Right kidney (tissue), 1 donor: ENCODE data around the gene SHISA4.

Experiments
- DNase-seq: peaks from one replicate; pipeline ENCODE4 v3.0.0-alpha.2; 2016

The SHISA4 gene

DNA sequence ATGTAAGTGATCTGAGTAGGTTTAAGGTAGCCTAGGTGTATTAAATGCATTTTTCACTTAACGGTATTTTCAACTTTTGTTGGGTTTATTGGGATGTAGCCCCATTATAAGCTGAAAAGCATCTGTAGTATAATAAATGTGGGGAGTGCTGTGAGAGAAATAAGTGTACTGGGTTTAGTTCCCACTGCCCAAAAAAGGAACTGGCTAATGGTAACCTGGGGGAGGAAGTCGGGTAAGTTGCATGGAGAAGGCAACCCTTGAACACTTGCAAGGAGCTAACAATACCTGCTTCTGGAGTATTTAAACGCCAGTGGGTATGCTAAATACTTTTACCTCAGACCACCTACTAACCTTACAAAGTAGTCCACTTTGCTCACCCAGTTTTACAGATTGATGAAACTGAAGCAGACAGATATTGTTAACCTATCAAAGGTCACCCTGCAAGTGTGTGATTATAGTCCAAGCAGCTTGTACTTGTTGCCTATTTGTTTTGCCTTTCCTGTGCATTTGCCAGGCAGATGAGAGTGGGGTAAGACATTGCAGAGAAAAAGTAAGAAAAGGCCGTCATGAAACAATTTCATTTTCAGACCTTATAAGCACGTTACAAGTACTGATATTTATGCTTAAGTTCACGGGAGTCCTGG, 7.6 kb upstream of the SHISA4 start:
- DNase-seq = no peak

DNA sequence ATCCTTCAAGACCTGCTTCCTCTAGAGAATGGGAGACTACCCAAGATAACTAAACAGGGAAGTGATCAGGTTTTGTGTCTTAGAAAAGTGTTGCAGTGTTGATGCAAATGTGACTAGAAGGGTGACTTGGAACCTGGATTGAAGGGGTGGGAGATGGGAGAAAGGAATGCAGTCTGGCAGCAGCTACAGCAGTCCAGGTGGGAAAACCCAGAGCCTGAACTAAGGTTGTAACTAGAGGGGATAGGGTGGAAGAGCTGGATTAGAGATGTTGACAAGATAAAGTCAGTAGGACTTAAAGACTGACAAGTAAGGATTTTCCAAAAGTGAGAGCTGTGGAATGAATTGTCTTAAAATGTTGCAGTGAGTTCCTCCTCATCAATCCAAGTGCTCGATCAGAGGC, 7.1 kb upstream of the SHISA4 start:
- no peak for DNase-seq

DNA sequence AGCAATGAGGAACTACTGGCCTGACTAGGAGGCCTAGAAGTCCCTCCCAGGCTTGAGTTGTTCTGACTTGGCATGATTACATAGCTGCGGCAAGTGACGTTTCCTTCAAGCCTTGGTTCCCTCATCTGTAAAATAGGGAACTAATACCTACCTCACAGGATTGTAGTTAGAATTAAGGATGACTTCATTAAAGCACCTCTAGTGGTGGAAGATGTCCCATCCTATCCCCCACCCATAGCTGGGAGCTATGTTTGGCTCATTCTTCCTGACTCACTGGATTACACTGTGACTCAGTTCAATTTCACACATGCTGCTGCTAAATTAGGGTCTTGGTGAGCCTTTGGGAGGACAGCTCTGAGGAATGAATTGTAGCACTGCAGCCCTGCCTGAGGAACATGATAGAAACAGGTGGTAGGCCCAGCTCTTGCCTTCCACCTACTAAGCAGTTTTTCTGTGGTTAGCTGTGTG, 6.0 kb upstream of the SHISA4 start:
- DNase-seq = no peak

DNA sequence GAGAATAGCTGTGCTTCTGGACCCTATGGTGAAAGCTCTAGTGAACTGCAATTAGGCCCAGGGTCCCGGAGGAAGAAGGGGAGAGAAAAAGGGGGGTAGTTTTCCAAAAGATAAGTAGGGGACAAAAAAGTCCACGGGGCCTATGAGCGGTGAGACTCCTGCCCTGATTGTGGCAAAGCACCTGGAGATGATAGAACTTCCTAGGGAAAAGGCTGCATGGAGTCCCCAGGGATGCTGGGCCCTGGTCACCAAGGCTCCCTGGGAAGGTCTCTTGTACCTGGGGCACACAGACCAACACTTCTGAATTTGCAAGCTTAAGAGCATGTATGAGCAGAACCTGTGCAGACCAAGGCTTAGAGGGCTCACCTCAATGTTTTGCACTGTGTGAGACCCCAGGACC, 5.4 kb upstream of the SHISA4 start:
- no peak for DNase-seq

DNA sequence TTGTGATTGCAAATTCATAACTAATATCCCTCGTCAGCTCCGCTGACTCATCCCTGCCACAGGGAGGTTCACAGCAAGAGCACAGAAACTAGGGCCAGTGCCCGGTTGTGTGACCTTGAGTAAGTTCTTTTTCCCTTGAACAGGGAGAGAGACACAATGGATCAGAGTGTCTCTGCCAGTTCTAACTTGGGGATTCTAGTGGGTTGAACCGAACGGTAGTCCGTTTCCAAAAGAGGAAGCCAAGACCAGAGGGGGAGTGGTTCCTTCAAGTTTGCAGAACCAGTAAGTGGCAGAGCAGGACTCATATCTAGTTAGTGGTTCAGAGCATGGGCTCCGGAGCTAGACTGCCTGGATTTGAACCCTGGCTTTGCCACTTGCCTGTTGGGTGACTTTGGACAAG, 4.9 kb upstream of the SHISA4 start:
- DNase-seq = no peak

DNA sequence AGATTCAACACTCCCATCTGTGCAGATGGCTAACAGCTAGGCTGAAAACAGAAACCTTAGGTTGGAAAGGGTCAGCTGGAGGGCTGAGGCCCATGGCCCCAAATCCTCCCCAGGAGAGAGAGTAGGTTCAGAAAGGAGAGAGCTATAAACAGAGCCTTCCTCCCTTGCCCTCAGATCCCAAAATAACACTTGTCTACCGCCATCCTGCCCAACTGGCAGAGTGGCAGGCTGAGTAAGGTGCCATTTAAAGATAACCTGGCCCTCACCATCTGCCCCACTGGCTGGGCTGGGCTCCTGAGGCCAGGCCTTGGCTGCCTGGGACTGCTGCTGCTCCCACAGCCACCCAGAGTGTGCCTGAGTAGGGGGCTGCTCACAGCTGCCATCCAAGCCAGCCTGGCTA, 4.3 kb upstream of the SHISA4 start:
- no peak for DNase-seq

DNA sequence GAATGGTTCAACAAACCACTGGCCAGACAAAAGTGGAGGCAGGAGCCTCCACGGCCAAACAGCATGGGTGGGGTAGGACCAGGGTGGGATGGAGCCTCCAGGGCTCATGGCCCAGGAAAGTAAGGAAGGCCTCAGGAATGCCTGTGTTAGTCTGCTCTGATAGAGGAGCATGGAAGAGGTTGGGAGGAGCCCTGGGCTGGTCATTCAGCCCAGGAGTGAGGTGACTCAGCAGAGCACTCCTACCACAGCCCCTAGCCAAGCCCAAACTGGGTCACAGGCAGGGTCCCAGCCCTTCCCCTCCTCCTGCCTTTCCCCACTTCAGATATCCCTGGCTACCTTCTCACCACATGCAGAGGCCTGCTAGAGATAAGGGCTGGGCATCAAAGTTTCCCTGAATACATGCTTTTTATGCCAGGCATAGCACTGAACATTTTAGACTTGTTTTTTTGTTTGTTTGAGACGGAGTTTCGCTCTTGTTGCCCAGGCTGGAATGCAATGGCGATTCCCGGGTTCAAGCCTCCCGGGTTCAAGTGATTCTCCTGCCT, 3.1 kb upstream of the SHISA4 start:
- DNase-seq = no peak

DNA sequence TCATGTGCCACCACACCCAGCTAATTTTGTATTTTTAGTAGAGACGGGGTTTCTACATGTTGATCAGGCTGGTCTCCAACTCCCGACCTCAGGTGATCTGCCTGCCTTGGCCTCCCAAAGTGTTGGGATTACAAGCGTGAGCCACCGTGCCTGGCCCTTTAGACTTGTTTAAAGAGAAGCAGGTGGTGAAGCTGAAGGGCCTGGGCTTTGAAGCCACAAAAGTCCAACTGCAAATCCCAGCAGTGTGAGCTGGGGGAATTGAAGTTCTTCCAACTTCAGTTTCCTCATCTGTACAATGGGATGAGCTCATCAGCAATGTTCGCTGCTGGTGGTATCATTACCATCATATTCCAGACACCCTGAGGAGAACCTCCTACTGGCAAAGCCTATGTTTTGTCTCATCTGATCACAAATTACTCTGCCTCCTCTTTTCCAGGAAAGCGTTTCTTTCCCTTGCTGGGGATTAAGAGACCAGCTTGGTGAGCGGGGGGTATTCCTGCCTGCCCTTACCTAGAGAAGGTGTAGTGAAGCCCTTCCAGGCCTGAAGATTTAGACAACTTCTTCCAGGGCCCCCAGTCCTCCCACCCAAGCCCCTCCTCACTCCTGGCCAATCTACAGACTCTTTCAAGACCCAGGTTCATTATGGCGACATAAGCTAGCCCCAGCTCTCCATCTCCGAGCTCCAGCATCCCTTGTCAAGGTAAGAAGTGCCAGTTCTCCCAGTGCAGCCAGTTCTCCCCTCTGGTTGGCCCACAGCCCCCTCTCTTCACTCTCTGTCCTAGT, 2.4 kb upstream of the SHISA4 start:
- DNase-seq = no peak

DNA sequence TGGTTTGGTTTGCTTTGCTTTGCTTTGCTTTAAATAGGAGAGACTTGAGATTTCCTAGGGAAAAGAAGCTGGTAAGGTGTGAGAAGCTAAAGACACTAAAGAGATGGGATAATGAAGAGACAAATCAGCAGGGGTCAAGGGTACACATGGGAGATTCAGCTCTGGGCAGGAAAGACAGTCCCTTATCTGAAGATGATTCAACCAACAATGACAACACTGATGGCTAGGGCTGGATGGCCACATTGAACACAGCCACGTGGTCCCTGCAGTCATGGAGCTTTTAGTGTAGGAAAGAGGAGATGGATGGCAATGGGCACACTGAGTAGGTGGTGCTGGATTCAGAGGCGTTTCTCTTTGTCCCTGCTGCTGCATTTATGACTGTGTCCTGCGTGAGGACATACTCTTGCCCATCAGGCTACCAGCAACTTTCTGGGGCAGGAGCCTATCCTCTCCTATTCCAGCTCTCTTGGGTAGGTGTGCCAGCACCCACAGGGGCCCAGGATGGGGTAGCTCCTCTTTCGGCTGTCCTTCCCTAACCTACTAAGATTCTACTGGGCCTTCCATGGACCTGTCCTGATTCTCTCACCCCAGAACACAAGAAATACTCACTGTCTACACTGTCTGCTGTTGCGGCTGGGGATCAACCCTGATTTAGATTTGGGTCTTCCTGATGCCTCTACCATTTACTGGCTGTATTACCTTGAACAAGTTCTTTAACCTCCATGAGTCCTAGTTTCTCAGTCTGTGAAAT, 1.4 kb upstream of the SHISA4 start:
- no peak for DNase-seq

DNA sequence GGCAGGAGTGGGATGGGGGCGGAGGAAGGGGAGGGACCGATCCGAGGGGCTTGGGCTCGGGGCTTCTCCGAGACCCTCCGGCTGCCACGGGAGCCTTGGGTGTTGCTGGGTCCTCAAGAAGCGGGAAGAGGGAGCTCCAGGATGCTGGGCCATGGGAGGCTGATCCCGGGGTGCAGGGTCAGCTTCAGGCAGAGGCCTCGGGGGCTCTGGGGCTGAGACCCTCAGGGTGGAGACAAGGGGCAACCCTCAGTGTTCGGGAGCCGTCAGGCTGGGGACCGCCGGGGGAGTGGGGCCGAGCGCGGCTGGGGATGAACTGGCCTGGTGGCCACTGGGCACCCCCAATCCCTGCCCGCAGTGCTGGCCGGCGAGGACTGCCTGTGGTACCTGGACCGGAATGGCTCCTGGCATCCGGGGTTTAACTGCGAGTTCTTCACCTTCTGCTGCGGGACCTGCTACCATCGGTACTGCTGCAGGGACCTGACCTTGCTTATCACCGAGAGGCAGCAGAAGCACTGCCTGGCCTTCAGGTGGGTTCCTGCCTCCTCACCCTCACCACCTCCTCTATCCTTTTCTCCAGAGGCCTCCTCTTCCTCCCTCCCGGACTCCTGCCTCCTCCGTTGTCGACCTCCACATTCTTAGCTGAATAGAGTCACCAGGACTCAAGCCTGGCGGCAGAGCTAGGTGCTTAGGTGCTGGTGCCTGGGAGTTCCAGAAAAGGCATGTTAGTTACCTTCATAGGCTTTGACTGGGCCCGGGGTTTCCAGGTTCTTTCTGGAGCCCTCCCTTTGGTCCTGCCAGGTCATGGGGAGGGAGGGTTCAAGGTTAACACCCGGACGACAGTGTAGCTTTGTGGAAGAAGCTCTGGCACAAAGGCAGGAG, 631 bp downstream of the SHISA4 start:
- peak; percentile 37 for DNase-seq

DNA sequence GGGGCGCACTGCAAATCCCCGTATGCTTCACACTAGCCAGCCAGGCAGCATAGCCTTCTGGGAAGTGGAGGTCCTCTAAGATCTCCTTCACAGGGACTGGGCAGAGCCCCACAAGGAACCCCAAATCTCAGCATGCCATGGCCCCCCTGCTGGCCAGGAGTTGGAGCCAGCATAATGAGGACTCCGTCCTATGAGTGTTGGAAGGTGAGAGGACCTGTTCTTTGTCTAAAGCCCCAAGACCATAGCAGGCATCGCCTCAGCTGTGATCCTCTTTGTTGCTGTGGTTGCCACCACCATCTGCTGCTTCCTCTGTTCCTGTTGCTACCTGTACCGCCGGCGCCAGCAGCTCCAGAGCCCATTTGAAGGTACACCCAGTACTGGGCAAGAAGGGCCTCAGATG, 1.5 kb downstream of the SHISA4 start:
- DNase-seq = no peak

DNA sequence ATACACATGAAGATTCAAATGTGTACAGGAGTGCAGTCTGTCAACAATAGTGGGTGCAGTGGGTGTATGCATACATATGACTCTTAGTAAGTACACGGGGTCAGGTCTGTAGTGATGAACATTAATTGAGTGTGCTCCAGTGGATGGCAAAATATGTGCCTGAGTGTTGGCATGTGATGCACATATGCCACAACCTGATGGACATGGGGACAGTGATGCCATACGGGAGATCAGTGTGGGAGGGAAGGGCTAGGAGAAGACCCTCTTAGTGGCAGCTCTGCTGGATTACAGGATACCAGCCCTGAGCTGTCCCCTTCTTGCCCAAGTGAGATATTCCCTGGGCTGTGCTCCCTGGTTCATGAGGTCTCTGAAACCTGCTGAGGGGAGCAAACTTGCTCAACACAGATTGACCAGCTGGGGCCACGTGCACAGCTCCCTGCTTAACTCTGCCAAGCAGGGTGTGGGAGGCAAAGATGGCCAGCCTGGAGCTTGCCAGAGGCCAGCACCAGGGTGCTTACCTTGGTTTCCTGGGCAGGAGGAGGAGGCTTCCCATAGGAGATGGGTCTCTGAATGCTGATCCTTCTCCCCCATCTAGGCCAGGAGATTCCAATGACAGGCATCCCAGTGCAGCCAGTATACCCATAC, 2.2 kb downstream of the SHISA4 start:
- DNase-seq = no peak

DNA sequence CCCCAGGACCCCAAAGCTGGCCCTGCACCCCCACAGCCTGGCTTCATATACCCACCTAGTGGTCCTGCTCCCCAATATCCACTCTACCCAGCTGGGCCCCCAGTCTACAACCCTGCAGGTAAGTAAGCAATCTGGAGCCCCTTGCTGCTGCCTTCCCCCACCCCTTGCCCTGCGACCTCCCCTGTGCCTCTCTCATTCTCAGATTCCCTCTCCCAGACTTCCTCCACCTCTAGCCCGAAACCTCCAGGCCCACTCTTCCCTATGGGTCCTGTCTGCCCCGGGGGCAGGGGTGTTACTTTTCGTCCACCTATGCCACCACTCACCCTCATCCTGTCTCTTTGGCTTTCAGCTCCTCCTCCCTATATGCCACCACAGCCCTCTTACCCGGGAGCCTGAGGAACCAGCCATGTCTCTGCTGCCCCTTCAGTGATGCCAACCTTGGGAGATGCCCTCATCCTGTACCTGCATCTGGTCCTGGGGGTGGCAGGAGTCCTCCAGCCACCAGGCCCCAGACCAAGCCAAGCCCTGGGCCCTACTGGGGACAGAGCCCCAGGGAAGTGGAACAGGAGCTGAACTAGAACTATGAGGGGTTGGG, 2.9 kb downstream of the SHISA4 start:
- no peak for DNase-seq

DNA sequence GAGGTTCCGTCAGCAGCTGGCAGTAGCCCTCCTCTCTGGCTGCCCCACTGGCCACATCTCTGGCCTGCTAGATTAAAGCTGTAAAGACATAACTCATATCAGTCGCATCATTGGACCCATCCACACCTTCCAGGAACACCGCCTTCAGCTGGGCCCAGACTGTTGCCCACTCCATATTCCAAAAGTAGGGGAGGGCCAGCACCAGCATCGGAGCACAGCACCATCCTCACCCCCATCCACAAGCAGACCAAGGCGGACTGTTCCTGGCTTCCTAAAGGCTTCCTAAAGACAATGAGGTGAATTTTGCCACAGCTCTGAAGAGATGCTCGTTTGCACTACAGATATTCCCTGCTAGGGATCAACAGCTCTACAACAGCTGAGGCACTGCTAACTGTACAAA, 3.5 kb downstream of the SHISA4 start:
- no peak for DNase-seq

DNA sequence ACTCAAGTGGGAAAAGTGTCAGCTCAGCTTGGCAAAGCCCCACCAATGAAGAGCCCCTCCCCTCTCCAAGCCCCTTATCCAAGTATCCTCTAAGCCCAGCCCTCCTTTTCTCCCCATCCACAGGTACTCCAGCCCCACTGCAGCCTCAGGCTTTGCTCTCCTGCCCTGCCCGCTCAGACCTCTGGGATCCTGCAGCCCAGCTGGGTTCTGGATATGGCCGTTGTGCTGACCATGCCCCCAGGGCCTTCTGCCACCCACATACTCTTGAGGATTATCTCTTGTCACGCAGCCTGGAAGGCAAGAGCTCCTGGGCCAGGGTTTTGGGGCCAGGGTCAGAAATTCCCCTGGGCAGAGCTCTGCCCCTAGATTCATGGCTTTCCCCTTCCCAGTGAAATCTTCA, 4.7 kb downstream of the SHISA4 start:
- no peak for DNase-seq

DNA sequence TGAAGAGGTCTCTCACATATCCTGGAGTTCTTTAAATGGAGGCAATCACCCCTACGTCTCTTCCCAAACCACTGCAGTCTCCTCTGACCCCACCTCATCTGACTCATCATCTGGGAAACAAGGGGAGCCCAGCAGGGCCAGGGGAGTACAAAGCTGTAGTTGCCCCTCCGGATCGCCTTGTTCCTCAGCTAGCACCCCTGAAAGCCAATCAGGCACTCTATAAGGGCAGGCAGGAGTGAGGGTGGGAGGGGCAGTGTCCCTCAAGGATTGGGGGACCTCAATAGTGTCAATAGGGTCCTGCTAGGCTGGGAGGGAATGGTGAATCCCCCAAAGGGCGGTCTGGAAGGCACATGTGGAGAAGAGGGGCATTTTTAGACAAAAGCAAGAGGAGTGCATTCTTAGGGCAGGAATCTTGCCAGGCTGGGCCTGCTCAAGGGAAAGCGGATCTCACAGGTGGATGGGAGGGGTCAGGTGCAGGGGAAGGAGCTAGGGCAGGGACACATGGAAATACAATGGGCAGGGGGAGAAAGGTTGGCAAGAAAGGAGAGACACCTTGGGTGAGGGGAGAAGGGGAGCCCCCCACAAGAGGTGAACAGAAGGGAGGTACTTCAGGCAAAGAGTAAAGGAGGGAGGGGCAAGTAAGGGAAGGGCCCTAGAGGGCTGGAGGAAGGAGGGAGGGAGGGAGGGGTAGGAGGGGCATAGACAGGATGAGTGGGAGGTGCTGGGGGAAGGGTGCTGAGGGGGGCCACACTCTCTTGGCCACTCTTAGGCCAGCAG, 5.8 kb downstream of the SHISA4 start:
- no peak for DNase-seq

DNA sequence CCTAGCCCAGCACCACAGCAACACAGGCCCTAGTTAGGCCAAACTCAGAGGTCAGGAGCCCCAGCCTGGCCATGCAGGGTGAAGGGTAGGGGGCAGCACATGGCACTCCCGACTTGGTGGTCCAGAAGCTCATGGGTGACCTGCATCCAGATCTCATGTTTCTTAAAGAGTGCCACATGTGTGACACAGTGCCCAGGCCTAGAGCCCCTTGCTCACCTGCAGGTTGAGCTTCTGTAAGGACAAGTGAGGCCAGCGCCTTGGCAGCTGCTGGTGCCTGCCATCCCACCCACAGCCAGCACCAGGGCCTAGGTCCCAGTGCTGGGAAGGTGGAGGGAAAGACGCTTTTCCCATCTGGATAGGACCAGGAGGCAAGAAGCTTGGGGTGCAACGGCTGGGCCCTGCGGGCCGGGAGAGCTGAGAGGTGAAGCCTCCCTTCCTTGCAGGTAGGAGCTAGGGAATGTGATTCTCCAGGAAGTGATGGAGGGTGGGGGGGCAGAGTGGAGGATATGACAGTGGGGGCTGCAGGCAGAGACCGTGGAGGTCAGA, 6.5 kb downstream of the SHISA4 start:
- DNase-seq = no peak

DNA sequence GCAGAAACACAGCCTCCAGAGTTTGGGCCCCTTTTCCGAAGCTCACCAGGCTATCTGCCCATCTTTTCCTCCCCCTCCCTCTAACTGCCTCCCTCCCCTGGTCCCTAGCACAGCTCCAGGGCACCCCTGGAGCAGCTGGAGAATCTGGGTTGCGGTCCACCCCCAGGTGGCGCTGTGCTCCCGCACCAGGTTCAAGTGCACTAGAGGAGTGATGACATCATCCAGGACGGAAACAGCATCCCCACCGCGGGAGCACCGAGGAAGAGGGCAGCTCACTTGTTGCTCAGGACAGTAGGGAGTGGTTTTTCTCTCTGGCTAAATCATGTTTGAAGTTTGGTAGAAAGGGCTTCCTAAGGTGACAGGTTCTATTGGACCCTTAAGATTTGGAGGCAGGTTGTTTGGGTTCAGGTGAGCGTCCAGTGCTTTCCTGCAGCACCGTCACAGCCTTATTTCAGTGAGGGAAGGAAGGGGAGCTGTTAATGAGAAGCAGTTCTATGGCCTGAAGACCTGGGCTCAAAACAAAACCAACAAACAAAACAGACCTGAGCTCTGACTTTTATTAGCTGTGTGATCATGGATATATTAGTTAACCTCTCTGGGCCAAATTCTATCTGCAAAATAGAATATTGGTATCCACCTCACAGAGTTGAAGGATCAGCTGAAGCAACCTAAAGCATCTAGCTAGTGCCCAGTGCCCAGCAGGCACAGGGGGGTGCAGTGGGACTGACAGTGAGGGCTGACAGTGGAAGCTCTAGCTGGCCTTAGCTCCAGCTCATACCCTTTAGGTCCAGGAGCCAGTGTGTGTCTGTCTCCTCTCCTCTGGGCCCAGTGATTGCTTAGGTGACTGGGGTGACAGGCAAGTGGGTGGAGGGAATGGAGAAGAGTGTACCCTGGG, 7.5 kb downstream of the SHISA4 start:
- DNase-seq = peak; percentile 72

DNA sequence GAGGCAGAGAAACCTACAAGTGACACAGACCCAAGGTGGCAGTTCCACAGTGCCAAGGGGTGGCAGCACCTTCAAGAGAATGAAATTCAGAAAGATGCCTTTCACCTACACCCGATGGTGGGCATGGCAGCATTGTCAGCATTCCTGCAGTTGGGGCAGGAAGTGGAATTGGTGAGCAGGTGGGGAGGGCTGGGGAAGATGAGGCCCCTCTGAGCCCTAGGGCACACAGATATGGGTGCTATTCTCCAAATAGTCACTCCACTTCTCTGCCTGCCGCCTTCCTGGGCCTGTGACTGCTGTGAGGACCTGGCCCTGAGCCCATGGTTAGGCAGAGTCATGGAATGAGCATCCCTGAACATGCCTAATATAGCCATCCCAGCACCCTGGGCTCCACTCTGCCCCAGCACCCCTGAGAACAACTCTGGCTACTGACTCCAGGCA, 8.3 kb downstream of the SHISA4 start:
- DNase-seq = no peak
